Upper lobe of left lung (tissue), 4 donors: ENCODE data around the gene CANT1.

Experiments
- CTCF ChIP-seq, 6 experiments: fragments of 450-650 bp in 4 of 6; fragments of 200-600 bp in 2 of 6; sonication (generic) in 2 of 6; IDR thresholded peaks; one replicate each; pipeline ENCODE4 v1.5.1; 2016 to 2019; ENCODE audit warnings: antibody characterized with exemption in 6 of 6
- EP300 ChIP-seq, 4 donors: sonication (generic); formaldehyde crosslinking; IDR thresholded peaks; one replicate each; pipeline ENCODE4 v1.5.1; 2017; ENCODE audit warnings: antibody characterized with exemption in 4 of 4, control low read depth in 2 of 4
- POLR2A ChIP-seq, 4 donors: fragments of 450-650 bp; IDR thresholded peaks; one replicate each; pipeline ENCODE4 v1.5.1; 2016 to 2017; ENCODE audit warnings: antibody characterized with exemption in 4 of 4, mild to moderate bottlenecking in 2 of 4

- TF ChIP-seq CTCF (IDR thresholded peaks at IDR 0.05), result no peak
- no peak for TF ChIP-seq EP300 (IDR thresholded peaks at IDR 0.05)
- TF ChIP-seq POLR2A (IDR thresholded peaks at IDR 0.05), result no peak
Observed at GRCh38 chr17:79028496-79029326, 19.1 kb upstream of the CANT1 start.
